Esophagus mucosa (tissue), 1 donor: ENCODE data around the gene DENND4A. TPM values are rescaled to one million over a fixed set of nuclear protein-coding genes. Genes with fewer than 3 reads are reported as not detected.
"Not testable (repeated sequence)": the region's sequence is repeated elsewhere in the genome, so short reads cannot be mapped to it uniquely, and the experiment has no call there.

Experiments used
- ATAC-seq: fragments of 200-7000 bp; cut with Tn5 transposase; one replicate; pipeline ENCODE4 v1.9.1; 2020
- total RNA-seq: library from RNA; stranded (reverse); gene quantifications from one replicate; pipeline ENCODE4 v1.2.4, GENCODE V29; 2023
- donor health status: DM: yes; HTN: yes; CAD: no.

DENND4A gene
- total RNA-seq, 1 donor from 2014 or later = 10.9 TPM

DNA sequence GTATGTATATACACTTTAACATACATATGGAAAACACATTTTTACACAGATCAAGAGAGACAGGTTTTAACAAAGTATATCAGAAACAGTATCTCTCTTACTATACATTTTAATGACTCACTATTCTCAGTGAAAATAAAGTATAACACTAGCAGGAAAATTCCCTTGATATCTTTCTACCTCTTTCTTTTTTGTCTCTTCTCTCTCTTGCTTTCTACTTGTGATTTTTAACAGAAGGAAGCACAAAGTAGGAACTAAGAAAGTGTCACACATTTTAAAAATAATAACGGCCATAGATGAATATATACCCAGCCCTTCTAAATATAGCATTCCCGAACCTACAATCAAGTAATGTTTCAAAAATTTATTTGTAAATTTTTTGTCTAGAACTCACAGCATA is 4.8 kb downstream of the DENND4A start:
- no peak for ATAC-seq

DNA sequence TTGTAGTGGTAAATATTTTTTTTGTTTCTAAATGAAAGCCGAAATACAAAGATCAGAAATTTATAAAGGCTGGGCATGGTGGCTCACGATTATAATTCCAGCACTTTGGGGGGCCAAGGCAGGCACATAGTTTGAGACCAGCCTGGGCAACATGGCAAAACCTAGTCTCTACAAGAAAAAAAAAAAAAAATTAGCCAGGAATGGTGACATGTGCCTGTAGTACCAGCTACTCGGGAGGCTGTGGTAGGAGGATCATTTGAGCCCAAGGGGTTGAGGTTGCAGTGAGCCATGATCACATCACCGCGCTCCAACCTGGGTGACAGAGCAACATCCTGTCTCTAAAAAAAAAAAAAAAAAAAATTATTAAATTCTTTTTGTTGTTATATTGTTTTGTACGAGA is 6.9 kb downstream of the DENND4A start:
- no peak for ATAC-seq

DNA sequence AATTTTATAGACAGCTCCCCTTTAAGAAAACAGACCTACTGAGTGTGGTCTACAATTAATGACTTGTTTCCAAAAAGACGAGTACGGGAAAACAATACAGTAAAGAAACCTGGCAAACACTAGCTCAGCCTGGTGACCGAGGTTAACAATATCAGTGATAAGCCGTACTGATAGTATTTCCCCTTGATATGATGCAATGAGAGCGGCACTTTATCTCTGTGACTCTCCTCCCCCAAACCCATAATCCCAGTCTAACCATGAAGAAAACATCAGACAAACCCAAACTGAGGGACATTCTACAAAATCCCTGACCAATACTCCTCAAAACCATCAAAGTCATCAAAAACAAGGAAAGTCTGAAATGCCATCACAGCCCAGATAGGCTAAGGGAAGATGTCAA is 8.2 kb downstream of the DENND4A start:
- ATAC-seq = no peak

DNA sequence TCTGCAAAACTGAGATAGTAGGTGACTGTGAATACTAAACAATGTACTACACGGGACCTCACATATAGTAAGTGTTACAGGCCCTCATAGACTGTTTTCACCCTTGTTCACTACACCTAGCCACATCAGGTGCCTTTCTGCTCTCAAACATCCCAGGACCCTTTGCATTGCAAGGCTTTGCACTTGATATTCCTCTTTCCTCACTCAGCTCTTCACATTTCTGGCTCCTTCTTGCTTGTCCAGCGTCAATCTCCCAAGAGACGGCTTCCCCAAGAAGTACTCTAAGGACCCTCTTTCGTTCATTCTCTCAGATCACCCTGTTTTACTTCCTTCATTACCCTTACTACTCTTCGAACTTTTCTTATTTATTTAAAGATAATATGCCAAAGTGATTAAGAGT is 10.0 kb downstream of the DENND4A start:
- no peak for ATAC-seq

DNA sequence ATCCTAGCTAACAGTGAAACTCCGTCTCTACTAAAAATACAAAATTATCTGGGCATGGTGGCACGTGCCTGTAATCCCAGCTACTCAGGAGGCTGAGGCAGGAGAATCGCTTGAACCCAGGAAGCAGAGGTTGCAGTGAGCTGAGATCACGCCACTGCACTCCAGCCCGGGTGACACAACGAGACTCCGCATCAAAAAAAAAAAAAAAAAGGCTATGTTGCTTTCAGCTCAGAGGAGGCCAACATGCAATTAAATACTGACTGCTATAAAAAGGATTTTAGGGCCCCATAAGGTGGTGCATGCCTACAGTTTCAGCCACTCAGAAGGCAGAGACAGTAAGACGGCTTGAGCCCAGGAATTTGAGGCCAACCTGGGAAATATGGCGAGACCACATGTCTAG is 13.4 kb downstream of the DENND4A start:
- ATAC-seq = not testable (repeated sequence)

DNA sequence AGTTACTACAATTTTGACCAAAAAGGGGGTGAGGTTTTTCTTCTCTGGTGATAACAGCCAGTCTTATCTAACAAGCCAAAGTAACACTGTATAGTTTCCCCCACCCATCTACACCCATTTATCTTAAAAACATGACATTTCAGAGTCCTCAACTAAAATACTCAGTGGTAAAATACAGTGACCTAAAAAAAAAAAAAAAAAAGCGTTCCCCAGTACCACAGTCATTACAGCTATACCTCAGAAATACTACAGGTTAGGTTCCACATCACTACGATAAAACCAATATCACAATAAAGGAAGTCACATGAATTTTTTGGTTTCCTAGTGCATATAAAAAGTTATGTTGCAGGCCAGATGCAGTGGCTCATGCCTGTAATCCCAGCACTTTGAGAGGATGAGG is 13.8 kb downstream of the DENND4A start:
- ATAC-seq = no peak

DNA sequence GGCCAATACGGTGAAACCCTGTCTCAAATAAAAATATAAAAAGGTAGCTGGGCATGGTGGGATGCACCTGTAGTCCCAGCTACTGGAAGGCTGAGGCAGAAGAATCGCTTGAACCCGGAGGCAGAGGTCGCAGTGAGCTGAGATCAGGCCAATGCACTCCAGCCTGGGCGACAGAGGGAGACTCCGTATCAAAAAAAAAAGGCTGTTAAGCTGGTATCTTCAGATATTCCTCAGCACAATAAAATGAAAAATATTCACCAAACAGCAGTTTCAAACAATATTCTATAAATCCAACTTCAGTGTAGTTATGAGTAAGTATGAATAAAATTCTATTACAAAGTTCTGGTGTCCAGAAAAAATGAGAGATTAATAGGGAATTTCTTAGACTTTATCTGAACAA is 14.2 kb downstream of the DENND4A start:
- ATAC-seq = no peak

DNA sequence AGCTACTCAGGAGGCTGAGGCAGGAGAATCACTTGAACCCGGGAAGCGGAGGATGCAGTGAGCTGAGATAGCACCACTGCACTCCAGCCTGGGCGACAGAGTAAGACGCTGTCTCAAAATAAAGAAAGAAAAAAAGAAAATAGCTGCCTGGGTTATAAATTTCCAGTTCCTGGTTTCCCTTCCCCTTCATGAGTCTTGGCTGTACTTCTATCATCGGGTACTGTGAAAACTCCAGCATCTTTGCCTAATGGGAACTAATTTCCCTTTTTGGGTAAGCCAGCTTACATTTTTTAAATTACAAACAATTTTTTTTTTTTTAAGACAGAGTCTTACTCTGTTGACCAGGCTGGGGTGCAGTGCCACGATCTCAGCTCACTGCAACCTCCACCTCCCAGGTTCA is 15.0 kb downstream of the DENND4A start:
- ATAC-seq = no peak

DNA sequence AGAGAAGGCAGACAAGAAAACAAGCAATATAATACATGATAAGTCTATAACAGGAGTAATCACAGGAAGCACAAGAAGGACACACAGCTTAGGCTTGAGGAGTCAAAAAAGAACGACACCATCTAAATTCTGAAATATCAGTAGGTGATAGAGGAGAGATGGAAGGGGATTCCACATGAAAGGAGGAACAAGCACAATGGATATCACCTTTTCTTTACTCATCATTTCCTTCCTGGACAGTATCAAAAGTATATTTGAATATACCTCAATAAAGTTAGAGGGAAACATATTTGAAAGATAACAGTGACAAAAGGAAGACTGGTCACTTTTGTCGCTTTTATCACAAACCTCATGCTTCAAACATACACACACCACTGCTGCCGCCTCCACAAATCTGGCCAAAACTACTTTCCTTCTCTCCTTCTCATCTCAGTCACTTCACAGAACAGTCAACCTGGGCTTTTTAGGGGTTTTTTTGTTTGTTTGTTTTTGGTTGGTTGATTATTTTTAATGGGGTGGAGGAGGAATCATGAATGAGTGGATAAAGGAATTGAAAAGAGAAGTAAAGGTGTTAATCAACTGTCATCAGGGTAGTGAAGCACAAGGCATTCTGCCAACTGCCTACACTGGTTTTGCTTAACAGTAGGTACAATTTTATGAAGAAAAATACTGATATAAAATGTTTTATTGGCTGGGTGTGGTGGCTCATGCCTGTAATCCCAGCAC is 18.5 kb downstream of the DENND4A start:
- no peak for ATAC-seq

DNA sequence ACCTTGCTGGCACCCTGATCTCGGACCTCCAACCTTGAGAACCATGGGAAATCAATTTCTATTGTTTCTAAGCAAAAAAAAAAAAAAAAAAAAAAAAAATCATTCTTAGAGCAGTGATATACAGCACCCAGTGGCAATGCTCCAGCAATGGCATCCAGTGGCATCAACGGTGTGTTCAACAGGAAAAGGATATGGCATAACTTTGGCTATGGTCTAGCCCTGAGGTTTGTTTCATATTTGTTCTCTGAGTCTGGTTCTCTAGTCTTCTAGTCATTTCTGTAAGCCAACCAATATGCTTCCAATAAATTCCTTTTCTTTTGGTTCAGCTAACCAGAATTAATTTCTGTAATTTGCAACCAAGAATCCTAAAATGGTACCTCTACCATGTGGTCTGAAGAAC is 19.2 kb downstream of the DENND4A start:
- ATAC-seq = no peak

DNA sequence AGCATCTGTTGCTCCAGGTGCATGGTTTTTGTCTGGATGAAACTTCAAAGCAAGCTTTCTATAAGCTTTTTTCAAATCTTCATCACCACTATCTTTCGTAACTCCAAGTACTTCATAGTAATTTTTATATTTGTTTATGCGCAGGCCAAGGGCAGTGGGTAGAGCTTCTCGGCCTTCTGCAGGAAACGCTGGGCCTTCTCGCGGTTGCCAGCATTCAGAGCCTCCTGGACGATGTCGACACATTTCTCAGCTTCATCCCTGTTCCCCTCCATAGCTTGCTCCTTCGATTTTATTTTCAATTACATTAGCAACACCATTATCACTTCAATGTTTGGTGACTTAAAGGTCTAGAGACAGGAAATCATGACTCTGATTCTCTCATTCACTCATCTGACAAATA is 20.2 kb downstream of the DENND4A start:
- ATAC-seq = no peak

DNA sequence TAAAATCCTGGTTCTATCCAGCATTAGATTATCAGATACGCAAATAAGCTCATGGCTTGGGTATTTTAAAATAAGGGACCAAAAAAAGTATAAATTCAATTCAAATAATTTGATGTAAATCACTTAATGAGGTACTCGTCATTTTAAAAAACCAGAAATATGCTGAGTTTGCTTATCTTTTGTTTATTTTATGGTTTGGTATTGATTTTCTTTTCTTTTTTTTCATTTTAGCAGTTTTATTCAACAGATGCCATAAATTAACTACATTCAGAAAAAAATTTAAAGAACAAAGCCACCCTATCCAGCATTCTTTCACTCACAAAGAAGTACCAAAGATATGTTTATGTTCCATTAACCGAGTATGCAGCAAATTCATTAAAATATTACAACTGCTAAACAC is 22.6 kb downstream of the DENND4A start:
- ATAC-seq = no peak

DNA sequence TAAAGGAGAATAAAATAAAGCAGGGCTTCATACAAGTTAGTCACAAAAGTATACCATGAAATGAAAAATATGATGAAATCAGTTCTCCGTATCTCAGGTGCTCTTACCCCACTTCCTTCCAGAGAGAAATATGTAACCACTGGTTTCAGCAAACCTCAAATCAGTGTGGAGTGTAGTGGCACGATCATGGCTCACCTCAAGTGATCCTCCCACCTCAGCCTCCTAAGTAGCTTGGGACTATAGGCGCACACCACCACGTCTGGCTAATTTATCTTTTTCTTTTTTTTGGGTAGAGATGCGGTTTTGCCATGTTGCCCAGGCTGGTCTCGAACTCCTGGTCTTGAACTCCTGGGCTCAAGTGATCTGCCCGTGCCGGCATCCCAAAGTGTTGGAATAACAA is 24.2 kb downstream of the DENND4A start:
- no peak for ATAC-seq

DNA sequence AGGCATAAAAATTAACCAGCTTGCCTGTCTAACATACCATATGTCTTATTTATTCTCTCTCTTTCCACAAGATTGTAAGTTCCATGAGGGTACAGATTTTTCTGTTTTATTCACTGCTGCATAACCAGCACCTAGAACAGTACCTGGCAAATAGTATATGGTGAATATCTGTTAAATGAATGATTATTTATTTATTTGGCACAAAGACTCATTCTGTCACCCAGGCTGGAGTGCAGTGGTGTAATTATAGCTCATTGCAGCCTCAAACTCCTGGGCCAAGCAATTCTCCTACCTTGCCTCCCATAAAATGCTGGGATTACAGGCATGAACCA is 24.9 kb downstream of the DENND4A start:
- no peak for ATAC-seq

DNA sequence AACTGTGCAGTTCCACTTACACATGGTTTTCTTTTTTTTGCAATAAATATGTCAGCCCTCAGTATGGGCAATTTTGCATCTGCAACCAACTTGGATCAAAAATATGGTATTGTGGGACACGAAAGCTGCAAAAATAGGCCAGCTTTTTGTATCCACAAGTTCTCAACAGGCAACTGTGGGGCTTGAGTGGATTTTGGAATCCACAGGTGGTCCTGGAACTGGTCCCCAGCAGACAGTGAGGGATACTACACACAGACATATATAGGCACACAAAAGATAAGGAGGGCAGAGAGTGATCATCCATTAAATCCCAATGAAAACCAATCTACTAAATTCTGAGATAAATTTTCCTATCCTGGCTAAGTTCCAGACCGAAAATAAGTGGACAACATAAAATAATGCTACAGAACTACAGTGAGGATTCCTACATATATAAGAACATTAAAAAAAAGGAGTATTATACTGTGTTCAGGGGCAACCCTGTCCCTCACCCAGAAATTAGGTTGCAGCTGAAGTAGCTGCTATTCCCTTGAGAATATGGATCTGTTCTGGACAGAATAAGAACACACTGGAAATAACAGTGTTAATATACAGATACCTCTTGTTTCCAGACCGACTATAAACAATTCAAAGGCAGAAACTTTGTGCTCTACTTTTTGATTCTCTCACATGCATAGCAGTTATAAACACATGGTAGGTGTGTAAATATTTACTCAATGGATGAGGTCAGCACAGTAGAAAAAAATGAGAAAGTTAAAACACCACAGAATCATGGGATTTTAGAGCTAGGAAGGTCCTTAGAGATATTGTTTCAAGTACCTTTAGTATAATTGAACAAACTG is 25.4 kb downstream of the DENND4A start:
- no peak for ATAC-seq

DNA sequence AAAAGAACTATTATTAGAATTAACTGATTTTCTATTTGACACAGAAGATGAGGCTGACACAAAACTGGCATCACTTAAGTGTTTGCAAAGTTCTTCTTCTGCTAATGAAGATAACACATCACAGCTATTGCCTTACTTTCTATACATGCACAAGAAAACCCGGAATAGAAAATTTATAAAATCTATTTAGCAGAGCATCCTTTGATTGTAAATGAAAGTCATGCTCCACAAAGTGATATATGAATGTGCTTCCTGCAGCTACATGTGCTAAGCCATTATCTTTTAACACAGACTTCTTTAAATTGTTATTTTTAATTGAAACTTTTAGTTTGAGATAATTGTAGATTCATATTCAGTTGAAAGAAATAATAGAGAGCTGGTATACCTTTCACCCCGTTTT is 27.0 kb downstream of the DENND4A start:
- no peak for ATAC-seq

DNA sequence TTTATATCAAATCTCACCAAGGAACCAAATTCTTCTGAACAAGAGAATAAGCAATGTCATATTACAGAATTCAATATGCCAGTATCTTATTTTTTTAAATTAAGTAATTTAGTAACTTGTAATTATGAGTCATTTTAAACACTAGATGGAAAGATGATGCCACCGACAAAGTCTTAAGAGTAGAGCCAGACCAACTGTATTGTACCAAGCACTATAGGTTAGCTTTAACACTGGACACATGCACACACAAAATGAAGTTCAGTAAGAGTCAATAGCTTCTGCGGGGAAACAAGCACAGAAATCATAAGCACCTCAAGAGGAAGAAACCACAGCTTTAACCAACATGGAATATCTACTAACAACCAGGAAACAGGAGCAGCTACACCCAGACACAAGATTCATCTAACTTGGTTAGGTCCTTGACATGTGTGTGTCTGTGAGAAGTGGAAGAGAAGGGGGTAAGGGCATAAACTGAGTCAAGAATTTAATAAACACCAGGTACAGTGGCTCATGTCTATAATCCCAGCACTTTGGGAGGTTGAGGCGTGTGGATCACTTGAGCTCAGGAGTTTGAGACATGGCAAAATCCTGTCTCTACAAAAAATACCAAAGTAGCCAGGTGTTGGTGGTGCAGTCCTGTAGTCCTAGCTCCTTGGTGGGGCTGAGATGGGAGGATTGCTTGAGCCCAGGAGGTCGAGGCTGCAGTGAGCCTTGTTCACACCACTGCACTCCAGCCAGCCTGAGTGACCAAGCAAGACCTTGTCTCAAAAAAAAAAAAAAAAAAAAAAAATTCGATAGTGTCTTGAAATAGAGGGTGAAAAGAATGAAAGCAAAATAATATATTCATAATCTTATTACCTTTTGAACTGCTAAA is 28.9 kb downstream of the DENND4A start:
- no peak for ATAC-seq

DNA sequence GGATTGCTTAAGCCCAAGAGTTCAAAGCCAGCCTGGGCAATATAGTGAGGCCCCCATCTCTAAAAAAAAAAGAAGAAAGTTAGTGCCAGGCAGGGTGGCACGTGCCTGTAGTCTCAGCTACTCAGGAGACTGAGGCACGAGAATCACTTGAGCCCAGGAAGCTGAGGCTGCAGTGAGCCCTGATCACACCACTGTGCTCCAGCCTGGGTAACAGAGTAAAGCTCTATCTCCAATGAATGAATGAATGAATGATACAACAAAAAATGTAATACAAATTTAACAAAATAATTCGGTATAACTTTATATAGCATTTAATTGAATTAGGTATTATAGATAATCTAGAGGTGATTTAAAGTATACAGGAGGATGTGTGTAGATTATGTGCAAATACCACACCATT is 29.7 kb downstream of the DENND4A start:
- no peak for ATAC-seq

DNA sequence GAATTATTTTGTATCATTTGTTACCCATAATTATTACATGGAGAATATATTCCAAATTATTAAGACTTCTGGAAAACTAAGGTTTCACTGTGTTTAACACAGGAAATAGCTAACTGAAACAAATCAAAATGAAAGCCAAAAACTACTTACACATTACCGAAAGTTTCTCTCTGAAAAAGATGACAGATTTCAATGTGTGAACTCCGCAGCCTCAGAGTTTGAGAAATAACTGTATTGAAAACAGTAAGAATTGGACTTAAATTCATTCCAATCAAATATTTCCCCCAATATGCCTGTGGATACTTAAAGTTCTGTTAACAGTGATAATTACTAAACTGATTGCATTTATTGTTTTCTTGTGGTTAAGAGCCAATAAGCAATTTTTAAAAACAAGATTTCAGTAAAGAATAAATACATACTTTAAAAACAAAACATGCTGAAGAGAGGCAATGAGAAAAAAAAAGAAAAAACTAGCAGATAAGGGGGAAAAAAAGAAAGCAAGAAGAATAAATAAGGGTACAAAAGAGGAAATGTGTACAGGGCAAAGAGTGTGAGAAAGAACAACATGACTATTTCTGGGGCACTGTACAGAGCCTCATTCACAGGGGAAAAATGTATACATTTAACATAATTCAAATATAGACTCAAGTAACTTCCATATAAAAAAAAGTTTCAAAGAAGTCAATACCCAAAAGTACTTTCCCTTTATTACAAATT is 30.7 kb downstream of the DENND4A start:
- ATAC-seq = no peak

DNA sequence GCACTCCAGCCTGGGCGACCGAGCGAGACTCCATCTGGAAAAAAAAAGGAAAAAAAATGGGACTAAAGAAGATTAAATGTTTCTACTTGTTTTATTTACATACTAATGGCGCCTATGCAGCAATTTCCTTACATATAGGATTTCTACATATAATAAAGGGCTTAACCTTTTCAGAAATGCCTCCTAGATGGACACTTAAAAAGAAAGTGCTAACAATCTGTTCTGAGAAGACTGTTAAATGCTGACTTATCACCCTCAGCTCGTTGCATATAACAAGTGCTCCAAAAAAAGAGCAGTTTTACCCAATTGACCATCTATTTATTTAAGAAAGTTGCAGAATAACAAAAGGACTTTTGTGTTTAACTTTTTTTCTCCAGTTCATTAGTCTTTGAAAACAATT is 32.7 kb downstream of the DENND4A start:
- no peak for ATAC-seq

DNA sequence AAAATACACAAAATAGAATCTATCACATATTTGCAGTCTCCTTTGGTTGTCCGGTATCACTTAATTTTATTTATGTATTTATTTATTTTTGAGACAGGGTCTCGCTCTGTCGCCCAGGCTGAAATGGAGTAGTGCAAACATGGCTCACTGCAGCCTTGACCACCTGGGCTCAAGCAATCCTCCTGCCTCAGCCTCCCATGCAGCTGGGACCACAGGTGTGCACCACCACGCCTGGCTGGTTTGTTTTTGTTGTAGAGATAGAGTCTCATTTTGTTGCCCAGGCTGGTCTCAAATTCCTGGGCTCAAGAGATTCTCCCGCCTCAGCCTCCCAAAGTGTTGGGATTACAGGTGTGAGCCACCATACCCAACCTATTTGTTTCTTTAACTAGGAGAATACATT is 33.9 kb downstream of the DENND4A start:
- no peak for ATAC-seq

DNA sequence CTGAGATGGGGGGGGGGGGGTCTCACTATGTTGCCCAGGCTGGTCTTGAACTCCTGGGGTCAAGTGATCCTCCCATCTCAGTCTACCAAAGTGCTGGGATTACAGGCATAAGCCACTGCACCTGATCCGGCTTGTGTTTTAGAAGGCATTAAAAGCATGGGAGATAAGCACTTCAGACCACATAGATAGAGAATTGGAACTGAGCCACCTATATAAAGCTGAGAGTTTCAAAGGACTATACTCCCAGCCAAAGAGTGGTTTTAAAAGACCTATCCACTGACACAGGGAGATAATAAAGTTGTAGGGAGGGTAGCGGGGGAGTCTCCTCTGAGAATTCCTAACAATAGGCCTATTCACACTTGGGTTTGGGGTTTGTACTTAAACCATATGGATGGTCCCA is 34.8 kb downstream of the DENND4A start:
- no peak for ATAC-seq
